HL-60 (cell line): ENCODE results near the gene TMED8.

Experiments used
- POLR2AphosphoS5 ChIP-seq: IDR thresholded peaks from 2 replicates; pipeline ENCODE4 v1.6.1; 2012; ENCODE audit warnings: low read depth
- TF ChIP-seq, protein P1 (sequence below): IDR thresholded peaks from one replicate; pipeline ENCODE4 v1.5.1; 2011; ENCODE audit warnings: low read length, control low read depth, inconsistent platforms; ENCODE audit not compliant: insufficient read depth

- TF ChIP-seq, protein P1, sequence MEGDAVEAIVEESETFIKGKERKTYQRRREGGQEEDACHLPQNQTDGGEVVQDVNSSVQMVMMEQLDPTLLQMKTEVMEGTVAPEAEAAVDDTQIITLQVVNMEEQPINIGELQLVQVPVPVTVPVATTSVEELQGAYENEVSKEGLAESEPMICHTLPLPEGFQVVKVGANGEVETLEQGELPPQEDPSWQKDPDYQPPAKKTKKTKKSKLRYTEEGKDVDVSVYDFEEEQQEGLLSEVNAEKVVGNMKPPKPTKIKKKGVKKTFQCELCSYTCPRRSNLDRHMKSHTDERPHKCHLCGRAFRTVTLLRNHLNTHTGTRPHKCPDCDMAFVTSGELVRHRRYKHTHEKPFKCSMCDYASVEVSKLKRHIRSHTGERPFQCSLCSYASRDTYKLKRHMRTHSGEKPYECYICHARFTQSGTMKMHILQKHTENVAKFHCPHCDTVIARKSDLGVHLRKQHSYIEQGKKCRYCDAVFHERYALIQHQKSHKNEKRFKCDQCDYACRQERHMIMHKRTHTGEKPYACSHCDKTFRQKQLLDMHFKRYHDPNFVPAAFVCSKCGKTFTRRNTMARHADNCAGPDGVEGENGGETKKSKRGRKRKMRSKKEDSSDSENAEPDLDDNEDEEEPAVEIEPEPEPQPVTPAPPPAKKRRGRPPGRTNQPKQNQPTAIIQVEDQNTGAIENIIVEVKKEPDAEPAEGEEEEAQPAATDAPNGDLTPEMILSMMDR: no peak
- no peak for TF ChIP-seq POLR2AphosphoS5
Observed at GRCh38 chr14:77339407-77339806, 37.5 kb downstream of the TMED8 start.
